ENCODE data around the gene TTLL8.

Gene TTLL8

GRCh38 chr22:50063589-50064393 is 5.7 kb upstream of the TTLL8 start:
- in situ Hi-C loops (cut with MboI; ENCODE audit: low pct_unique_long_range_greater_than_20kb, low sequenced_read_pairs, unreplicated experiment): no loop called here

DNA sequence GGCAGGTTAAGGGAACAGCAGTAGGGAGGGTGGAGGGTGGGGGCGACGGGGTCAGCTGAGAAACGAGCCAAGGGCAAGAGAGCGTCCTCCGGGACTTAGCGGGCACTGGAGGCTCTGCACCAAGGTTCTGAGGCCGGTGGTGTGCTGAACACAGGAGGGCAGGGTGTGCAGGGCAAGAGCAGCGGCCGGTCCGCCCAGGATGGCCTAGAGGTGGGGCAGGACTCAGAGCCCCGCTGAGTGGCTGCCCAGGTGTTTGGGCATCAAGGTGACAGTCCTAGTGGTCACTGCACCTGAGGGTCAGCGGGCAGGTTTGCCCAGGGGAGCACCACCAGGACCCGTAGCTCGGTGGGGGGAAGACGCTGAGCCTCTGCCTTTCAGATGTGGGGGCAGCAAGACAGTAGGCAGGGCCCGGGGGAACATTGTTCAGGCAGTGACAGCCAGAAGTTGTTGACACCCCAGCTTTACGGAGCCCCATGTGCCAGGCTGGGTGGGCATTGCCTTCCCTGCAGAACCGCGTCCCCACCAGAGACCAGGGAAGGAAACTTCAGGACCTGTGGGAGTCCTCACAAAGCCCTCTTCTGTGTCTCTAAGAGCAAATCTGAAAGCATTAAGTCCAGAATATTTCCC is 4.5 kb upstream of the TTLL8 start:
- DNase-seq (ENCODE audit: low spot score): no peak
- in situ Hi-C loops (cut with MboI; ENCODE audit: low pct_unique_long_range_greater_than_20kb, low sequenced_read_pairs, unreplicated experiment): no loop called here
- TF ChIP-seq, protein P1, sequence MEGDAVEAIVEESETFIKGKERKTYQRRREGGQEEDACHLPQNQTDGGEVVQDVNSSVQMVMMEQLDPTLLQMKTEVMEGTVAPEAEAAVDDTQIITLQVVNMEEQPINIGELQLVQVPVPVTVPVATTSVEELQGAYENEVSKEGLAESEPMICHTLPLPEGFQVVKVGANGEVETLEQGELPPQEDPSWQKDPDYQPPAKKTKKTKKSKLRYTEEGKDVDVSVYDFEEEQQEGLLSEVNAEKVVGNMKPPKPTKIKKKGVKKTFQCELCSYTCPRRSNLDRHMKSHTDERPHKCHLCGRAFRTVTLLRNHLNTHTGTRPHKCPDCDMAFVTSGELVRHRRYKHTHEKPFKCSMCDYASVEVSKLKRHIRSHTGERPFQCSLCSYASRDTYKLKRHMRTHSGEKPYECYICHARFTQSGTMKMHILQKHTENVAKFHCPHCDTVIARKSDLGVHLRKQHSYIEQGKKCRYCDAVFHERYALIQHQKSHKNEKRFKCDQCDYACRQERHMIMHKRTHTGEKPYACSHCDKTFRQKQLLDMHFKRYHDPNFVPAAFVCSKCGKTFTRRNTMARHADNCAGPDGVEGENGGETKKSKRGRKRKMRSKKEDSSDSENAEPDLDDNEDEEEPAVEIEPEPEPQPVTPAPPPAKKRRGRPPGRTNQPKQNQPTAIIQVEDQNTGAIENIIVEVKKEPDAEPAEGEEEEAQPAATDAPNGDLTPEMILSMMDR (IDR thresholded peaks at IDR 0.05; ENCODE audit: extremely low read depth, insufficient read depth, missing control alignments): no peak

More at GRCh38 chr22:50063589-50064393, 5.7 kb upstream of the TTLL8 start:
- no peak for DNase-seq (ENCODE audit: low spot score)
- TF ChIP-seq, protein P1 (IDR thresholded peaks at IDR 0.05; ENCODE audit: extremely low read depth, insufficient read depth, missing control alignments): no peak

DNA sequence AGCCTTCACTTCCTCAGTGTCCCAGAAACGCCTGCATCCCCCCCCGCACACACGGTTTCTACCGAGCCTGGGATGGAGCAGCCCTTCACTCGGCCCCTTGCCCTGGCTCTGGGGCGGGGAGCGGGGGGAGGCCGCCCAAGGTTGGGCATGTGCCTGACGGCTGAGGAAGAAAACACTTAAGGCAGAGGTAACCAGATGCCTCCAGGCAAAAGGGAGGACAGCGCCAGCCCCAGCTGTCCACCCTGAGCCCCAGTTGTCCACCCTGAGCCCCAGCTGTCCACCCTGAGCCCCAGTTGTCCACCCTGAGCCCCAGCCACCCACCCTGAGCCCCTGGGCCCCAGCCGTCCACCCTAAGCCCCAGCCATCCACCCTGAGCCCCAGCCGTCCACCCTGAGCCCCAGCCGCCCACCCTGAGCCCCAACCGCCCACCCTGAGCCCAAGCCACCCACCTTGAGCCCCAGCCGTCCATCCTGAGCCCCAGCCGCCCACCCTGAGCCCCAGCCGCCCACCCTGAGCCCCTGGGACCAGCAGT is 3.8 kb upstream of the TTLL8 start:
- in situ Hi-C loops (cut with MboI; ENCODE audit: low pct_unique_long_range_greater_than_20kb, low sequenced_read_pairs, unreplicated experiment): no loop called here
- no peak for DNase-seq (ENCODE audit: low spot score)
- TF ChIP-seq, protein P1 (IDR thresholded peaks at IDR 0.05; ENCODE audit: extremely low read depth, insufficient read depth, missing control alignments): no peak

- no peak for DNase-seq (ENCODE audit: low spot score)
- TF ChIP-seq, protein P1 (IDR thresholded peaks at IDR 0.05; ENCODE audit: extremely low read depth, insufficient read depth, missing control alignments): no peak
- in situ Hi-C loops (cut with MboI; ENCODE audit: low pct_unique_long_range_greater_than_20kb, low sequenced_read_pairs, unreplicated experiment): no loop called here
Measured at GRCh38 chr22:50061141-50061823, 3.2 kb upstream of the TTLL8 start.

GRCh38 chr22:50060441-50061140 is 2.5 kb upstream of the TTLL8 start:
- TF ChIP-seq, protein P1 (IDR thresholded peaks at IDR 0.05; ENCODE audit: extremely low read depth, insufficient read depth, missing control alignments): no peak
- in situ Hi-C loops (cut with MboI; ENCODE audit: low pct_unique_long_range_greater_than_20kb, low sequenced_read_pairs, unreplicated experiment): no loop called here
- no peak for DNase-seq (ENCODE audit: low spot score)

GRCh38 chr22:50059881-50060262 is 1.8 kb upstream of the TTLL8 start:
- no peak for DNase-seq (ENCODE audit: low spot score)
- TF ChIP-seq, protein P1 (IDR thresholded peaks at IDR 0.05; ENCODE audit: extremely low read depth, insufficient read depth, missing control alignments): no peak
- in situ Hi-C loops (cut with MboI; ENCODE audit: low pct_unique_long_range_greater_than_20kb, low sequenced_read_pairs, unreplicated experiment): no loop called here
